HG02798 (cell line): Measurements from ENCODE around the gene VAV3.
"Not testable (repeated sequence)": the region's sequence is repeated elsewhere in the genome, so short reads cannot be mapped to it uniquely, and the experiment has no call there.

Experiments
- ATAC-seq: cut with Tn5 transposase; IDR thresholded peaks from one replicate; pipeline ENCODE4 v1.9.1; 2021; ENCODE audit warnings: mild to moderate bottlenecking; ENCODE audit not compliant: unreplicated experiment, poor library complexity

VAV3 gene

GRCh38 chr1:107844541-107845194 lies 120.3 kb downstream of the VAV3 start:
- not testable (repeated sequence) for ATAC-seq

GRCh38 chr1:107843989-107844388 lies 121.0 kb downstream of the VAV3 start:
- no peak for ATAC-seq

GRCh38 chr1:107842241-107842640 lies 122.7 kb downstream of the VAV3 start:
- no peak for ATAC-seq

GRCh38 chr1:107840725-107841124 lies 124.3 kb downstream of the VAV3 start:
- no peak for ATAC-seq

- ATAC-seq, result no peak
Observed at GRCh38 chr1:107838056-107838455, 126.9 kb downstream of the VAV3 start.

GRCh38 chr1:107835151-107835670 lies 129.8 kb downstream of the VAV3 start:
- ATAC-seq, result no peak

DNA sequence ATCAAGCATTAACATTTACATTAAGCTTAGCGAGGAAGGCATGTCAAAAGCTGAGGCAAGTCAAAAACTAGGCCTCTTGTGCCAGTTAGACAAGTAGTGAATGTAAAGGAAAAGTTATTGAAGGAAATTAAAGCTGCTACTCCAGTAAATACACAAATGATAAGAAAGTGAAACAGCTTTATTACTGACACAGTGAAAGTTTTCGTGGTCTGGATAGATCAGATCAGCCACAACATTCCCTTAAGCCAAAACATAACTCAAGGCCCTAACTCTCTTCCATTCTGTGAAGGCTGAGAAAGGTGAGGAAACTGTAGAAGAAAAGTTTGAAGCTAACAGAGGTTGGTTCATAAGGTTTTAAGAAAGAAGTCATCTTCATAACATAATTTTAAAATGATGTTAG lies 131.9 kb downstream of the VAV3 start:
- no peak for ATAC-seq

DNA sequence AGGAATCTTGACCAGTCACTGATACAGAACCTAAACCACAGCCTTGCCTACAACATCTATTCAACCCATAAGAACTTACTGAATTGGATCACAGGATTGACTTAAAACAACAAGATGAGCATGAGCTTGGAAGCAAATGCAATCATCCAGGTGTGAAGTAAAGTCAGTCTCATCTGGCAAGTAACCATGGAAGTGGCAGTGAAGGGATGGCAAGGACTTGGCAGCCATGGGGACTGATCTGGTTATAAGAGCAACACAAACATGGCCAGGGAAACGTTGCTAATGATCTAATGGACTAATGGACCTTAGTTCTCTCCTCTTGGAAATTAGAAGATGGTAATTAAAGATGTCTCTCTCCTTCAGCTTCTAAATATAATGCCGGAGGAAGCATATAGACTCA lies 133.1 kb downstream of the VAV3 start:
- no peak for ATAC-seq

- ATAC-seq, result no peak
Observed at GRCh38 chr1:107830526-107830925, 134.5 kb downstream of the VAV3 start.

- ATAC-seq, result no peak
Observed at GRCh38 chr1:107830075-107830474, 134.9 kb downstream of the VAV3 start.

DNA sequence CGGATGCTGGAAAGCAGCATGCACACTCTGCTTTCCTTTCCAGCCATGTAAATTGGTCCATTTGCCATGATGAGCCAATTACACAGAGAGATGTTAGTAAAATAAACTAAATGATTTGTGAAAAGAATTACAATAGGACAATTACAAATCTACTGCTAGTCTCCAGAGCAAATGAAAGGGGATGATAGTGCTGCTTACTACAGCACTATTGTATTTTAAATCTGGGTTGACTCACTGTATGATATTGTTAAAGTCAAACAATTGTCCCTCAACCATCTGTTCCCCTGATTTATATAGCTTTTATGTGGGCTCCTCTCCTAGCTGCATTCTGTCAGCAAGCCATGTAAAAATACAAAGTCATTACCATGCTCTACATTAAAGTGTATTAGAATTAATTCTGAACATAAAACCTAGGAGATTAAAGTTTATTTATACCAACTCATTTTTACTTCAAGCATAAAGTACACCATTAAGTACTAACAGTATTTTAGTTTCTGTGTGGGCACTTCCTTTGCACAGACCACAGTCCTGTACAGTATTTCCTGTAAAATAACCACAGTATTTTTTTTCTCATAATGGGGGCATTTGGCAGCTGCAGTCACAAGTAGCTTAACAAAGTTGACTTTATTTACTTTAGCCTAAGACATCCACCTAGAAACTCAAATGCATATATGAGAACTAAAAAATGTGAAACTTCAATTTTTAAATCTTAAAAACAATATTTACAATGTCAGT lies 135.8 kb downstream of the VAV3 start:
- ATAC-seq, result no peak

DNA sequence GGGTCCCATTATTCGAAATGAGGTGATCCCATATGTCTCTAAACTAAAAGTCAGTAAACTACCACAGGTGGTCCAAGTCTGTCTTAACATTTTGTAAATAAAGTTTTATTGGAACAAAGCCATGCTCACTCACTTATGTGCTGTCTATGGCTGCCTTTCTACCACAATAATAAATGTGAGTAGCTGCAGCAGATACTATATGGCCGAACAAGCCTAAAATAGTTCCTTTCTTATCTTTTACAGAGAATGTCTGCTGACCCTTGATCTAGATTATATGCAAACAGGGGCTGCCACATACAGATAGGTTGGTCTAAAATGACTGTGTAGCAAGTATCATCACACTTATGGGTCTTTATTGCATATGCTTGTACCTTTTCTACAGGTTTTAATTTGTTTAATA lies 140.0 kb downstream of the VAV3 start:
- no peak for ATAC-seq

DNA sequence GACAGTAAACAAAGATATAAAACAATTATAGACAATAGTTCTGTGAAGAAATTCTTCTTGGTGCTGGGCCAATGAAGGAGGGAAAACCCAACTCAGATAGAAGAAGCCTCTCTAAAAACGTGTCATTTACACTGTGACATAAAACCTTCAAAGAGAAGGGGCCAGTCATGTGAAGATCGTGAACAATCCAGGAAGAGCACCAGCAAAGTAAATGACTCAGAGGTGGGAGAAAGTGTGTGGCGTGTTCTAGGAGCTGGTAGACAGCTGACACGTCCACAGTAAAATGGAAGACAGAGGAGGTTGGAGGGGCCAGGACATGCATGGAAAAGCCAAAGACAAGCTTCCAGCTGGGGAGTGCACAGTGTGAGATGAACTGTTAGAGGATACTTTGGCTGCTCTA lies 143.6 kb downstream of the VAV3 start:
- ATAC-seq, result no peak

DNA sequence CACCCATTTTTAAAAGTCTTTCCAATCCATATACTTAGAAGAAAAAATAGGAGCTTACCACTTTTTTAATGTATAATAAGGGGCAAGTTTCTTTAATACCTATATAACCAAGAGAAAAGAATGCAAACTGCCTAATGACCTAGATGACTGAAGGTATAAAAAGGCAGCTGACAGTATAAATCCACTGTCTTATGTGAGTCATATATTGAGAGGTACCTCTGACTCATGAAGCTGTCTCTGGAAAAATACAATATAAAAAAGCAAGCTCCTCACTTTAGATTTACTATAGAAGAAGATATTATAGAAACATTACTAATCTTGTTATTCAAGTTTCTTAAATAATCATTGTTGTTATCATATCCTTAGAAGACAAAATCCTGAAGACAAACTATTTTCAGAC lies 144.2 kb downstream of the VAV3 start:
- no peak for ATAC-seq

DNA sequence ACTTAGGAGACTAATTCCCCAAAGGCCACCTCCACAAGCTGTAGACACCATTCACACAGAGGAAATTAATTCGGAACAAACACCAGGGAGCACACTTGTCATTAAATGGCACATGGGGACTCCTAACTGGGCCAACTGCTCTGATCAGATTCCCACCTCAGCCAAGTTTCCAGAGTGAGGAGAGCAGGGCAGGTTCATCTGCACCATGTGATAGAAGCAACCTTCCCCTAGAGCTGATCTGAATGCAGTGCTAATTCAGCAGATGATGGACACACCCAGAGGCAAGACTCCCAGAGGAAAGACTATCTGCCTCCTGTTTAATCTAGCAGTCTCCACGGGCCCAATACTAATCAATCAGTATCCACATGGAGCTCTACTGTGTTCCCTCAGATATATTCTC lies 147.0 kb downstream of the VAV3 start:
- ATAC-seq, result no peak

DNA sequence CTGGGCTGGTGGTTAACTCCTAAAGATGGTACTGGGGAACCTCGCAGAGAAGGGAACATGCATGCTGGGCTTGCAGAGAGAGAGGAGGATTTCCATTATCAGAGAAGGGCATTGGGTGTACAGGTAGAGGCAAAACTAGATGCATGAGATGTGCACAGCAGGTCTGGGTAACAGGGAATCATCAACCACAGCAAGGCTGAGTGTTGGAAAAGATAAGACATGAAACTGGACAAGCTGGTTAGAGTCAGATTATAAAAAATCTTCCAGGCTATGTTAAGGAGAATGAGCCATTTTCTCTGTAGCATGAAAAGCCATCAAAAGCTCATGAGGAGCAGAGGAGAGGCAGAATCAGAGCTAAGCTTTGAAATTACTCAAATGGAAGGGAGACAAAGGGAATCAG lies 147.8 kb downstream of the VAV3 start:
- no peak for ATAC-seq

- ATAC-seq, result no peak
Observed at GRCh38 chr1:107810291-107810951, 154.6 kb downstream of the VAV3 start.

GRCh38 chr1:107807855-107808254 lies 157.1 kb downstream of the VAV3 start:
- ATAC-seq, result no peak

DNA sequence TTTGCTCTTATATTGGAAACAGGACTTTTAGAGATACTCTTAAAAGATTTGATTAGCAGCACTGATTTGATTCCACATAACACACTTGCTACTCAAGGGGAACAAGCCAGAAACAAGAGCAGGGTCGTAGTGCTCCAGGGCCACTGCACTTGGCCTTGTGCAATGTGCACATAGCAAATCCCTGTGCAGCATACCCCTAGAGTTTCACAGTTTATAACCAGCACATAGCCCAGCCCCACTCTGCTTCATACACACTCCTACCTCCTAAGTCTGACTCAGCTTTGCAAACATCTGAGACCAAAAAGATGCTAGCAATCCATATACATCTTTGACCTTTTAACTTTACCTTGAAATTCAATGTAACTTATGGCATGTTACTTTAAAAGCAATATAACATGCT lies 157.6 kb downstream of the VAV3 start:
- no peak for ATAC-seq

DNA sequence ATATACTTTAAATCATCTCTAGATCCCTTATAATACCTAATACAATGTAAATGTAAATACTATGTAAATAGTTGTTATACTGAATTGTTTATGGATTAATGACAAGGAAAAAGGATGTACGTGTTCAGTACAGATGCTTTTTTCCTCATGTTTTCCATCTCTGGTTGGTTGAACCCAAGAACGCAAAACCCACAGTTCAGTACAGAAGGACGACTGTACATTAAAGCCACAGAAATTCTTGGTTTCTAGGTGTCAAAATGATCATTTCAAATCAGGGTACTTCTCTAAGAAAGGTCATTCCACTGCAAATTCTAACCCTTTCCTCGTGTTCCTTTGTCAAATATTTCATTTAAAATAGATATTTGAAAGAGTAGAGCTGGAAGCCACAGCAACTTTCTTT lies 158.1 kb downstream of the VAV3 start:
- ATAC-seq, result no peak

GRCh38 chr1:107804741-107805140 lies 160.2 kb downstream of the VAV3 start:
- ATAC-seq, result no peak
